Neural cell (in vitro differentiated cells): ENCODE measurements around the gene PECR.

Source experiments
- CTCF ChIP-seq: fragments of 450-650 bp; IDR thresholded peaks from 2 replicates; pipeline ENCODE4 v1.5.1; 2014; ENCODE audit warnings: antibody characterized with exemption, mild to moderate bottlenecking, moderate library complexity; ENCODE audit not compliant: poor library complexity, severe bottlenecking
- EZH2 ChIP-seq: fragments of 200-600, 300-800 bp; shearing (Covaris generic), sonication (generic); IDR thresholded peaks from 2 replicates; pipeline ENCODE4 v1.6.1; 2014; ENCODE audit warnings: antibody characterized with exemption, low read length, borderline replicate concordance, mild to moderate bottlenecking; ENCODE audit not compliant: insufficient read depth, poor library complexity, severe bottlenecking
- POLR2AphosphoS5 ChIP-seq: IDR thresholded peaks from 2 replicates; pipeline ENCODE4 v1.6.1; 2012
- SMC3 ChIP-seq: fragments of 450-650 bp; conservative IDR thresholded peaks from 2 replicates; pipeline ENCODE4 v1.6.1; 2014; ENCODE audit warnings: antibody characterized with exemption, mild to moderate bottlenecking, moderate library complexity; ENCODE audit not compliant: poor library complexity
- TF ChIP-seq, protein P1 (sequence below): IDR thresholded peaks from 2 replicates; pipeline ENCODE4 v1.6.1; 2012; ENCODE audit warnings: borderline replicate concordance

DNA sequence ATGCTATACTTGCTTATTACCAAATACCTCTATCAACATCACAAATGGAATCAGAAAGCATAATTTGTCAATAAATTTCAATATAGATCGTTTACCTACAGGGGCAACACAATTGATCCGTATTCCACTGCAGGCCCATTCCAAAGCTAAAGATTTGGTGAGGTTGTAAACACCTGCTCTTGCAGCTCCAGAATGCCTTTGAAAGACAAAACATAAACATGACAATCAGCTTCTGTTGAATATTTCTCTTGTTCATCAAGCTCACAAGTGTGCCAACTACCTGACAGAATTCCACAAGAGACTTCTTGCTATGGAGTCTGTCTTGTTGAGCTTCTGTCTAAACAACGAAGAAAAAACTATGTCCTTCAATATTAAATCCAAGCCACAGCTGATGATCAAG, 30.3 kb downstream of the PECR start:
- no peak for TF ChIP-seq CTCF
- no peak for TF ChIP-seq SMC3
- TF ChIP-seq EZH2, result no peak
- TF ChIP-seq POLR2AphosphoS5, result no peak
- TF ChIP-seq, protein P1, sequence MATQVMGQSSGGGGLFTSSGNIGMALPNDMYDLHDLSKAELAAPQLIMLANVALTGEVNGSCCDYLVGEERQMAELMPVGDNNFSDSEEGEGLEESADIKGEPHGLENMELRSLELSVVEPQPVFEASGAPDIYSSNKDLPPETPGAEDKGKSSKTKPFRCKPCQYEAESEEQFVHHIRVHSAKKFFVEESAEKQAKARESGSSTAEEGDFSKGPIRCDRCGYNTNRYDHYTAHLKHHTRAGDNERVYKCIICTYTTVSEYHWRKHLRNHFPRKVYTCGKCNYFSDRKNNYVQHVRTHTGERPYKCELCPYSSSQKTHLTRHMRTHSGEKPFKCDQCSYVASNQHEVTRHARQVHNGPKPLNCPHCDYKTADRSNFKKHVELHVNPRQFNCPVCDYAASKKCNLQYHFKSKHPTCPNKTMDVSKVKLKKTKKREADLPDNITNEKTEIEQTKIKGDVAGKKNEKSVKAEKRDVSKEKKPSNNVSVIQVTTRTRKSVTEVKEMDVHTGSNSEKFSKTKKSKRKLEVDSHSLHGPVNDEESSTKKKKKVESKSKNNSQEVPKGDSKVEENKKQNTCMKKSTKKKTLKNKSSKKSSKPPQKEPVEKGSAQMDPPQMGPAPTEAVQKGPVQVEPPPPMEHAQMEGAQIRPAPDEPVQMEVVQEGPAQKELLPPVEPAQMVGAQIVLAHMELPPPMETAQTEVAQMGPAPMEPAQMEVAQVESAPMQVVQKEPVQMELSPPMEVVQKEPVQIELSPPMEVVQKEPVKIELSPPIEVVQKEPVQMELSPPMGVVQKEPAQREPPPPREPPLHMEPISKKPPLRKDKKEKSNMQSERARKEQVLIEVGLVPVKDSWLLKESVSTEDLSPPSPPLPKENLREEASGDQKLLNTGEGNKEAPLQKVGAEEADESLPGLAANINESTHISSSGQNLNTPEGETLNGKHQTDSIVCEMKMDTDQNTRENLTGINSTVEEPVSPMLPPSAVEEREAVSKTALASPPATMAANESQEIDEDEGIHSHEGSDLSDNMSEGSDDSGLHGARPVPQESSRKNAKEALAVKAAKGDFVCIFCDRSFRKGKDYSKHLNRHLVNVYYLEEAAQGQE, result no peak
